Measurements from ENCODE around the gene BEND3. TPM values are rescaled to one million over a fixed set of nuclear protein-coding genes. Genes with fewer than 3 reads are reported as not detected.

Gene BEND3
- total RNA-seq, 2 donors from 2014 or later, result 4.0 TPM

GRCh38 chr6:107075951-107076381, 39.3 kb downstream of the BEND3 start:
- TF ChIP-seq, protein P1, sequence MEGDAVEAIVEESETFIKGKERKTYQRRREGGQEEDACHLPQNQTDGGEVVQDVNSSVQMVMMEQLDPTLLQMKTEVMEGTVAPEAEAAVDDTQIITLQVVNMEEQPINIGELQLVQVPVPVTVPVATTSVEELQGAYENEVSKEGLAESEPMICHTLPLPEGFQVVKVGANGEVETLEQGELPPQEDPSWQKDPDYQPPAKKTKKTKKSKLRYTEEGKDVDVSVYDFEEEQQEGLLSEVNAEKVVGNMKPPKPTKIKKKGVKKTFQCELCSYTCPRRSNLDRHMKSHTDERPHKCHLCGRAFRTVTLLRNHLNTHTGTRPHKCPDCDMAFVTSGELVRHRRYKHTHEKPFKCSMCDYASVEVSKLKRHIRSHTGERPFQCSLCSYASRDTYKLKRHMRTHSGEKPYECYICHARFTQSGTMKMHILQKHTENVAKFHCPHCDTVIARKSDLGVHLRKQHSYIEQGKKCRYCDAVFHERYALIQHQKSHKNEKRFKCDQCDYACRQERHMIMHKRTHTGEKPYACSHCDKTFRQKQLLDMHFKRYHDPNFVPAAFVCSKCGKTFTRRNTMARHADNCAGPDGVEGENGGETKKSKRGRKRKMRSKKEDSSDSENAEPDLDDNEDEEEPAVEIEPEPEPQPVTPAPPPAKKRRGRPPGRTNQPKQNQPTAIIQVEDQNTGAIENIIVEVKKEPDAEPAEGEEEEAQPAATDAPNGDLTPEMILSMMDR (IDR thresholded peaks at IDR 0.05), result peak in 3 of 4 experiments; percentile 28 to 57 (median 30)
- TF ChIP-seq POLR2AphosphoS5 (IDR thresholded peaks at IDR 0.05), result peak; percentile 69
- TF ChIP-seq POLR2A (IDR thresholded peaks at IDR 0.05), result no peak
- no peaks in the 10 kb centered on the region for H3K9me3 ChIP-seq
- H3K4me3 ChIP-seq, result no peak overlapping the region
- H3K36me3 ChIP-seq, result no peaks in the 10 kb centered on the region
- DNase-seq (ENCODE audit: low spot score), result peak; percentile 56
- intact Hi-C loops (cut with DNase I), result no loop called here
- no peak overlapping the region for H3K27ac ChIP-seq
- no peaks in the 10 kb centered on the region for H3K27me3 ChIP-seq (replicated peaks; ENCODE audit: insufficient read depth)
- 20% methylated on average over 5 of the region's 6 CpGs for WGBS
- H3K4me1 ChIP-seq (replicated peaks), result no peaks in the 10 kb centered on the region

GRCh38 chr6:107070686-107071085, 44.6 kb downstream of the BEND3 start:
- Histone ChIP-seq H3K27me3 (replicated peaks; ENCODE audit: insufficient read depth) (no peaks in the 10 kb centered on the region), H3K27ac (no peak overlapping the region), H3K4me1 (replicated peaks) (no peaks in the 10 kb centered on the region), H3K4me3 (no peak overlapping the region), H3K36me3 (no peaks in the 10 kb centered on the region), H3K9me3 (no peaks in the 10 kb centered on the region)
- intact Hi-C loops (cut with DNase I), result no loop called here
- DNase-seq (ENCODE audit: low spot score), result no peak
- WGBS, result 91% methylated on average over 12 of the region's 12 CpGs
- TF ChIP-seq POLR2AphosphoS5 (IDR thresholded peaks at IDR 0.05), result no peak
- no peak for TF ChIP-seq POLR2A (IDR thresholded peaks at IDR 0.05)
- TF ChIP-seq, protein P1 (IDR thresholded peaks at IDR 0.05), result no peak

DNA sequence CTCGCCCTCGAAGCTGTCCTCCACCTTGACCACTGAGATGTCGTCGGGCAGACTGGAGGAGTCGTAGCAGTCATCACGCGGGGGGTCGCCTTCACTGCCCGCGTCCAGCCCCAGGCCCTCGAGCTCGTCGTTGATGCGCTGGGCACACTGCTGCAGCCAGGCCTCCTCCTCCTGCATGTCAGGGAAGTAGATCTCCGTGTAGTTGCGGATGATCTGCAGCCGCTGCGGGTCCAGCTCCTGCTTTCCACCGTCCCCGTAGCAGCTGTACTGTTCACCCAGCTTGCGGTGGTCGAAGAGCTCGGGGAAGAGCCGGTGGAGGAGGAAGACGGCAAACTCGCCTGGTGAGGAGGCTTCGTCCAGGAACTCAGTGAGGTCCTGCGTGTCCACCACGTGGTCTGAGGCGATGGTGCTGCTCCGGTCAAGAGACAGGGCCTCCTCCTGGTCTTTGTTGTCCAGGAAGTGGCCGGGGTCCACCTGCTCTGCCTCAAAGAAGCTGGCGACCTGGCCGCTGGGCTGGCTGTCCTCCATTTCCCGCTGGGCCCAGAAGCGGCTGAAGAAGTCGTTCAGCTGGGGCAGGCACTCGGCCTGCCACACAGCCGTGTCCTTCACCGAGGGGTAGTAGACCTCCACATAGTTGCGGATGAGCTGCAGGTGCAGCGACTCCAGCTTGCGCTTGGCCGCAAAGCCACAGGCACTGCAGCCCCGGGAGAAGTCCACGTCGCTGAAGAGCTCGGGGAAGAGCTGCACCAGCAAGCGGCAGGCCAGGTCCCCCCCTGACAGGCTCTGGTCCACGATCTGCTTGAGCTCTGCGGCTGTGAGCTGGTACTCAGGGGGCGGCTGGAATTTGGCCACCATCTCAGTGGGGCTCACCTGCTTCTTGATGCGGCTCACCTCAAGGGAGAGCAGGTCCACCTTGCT, 45.4 kb downstream of the BEND3 start:
- Histone ChIP-seq H3K9me3 (no peaks in the 10 kb centered on the region), H3K27me3 (replicated peaks; ENCODE audit: insufficient read depth) (no peaks in the 10 kb centered on the region), H3K4me1 (replicated peaks) (no peaks in the 10 kb centered on the region), H3K27ac (no peak overlapping the region), H3K4me3 (no peak overlapping the region), H3K36me3 (no peaks in the 10 kb centered on the region)
- DNase-seq (ENCODE audit: low spot score), result no peak
- intact Hi-C loops (cut with DNase I), result no loop called here
- TF ChIP-seq POLR2AphosphoS5 (IDR thresholded peaks at IDR 0.05) (no peak), POLR2A (IDR thresholded peaks at IDR 0.05) (no peak)
- TF ChIP-seq, protein P1 (IDR thresholded peaks at IDR 0.05), result no peak
- 95% methylated on average over 49 of the region's 53 CpGs for WGBS

DNA sequence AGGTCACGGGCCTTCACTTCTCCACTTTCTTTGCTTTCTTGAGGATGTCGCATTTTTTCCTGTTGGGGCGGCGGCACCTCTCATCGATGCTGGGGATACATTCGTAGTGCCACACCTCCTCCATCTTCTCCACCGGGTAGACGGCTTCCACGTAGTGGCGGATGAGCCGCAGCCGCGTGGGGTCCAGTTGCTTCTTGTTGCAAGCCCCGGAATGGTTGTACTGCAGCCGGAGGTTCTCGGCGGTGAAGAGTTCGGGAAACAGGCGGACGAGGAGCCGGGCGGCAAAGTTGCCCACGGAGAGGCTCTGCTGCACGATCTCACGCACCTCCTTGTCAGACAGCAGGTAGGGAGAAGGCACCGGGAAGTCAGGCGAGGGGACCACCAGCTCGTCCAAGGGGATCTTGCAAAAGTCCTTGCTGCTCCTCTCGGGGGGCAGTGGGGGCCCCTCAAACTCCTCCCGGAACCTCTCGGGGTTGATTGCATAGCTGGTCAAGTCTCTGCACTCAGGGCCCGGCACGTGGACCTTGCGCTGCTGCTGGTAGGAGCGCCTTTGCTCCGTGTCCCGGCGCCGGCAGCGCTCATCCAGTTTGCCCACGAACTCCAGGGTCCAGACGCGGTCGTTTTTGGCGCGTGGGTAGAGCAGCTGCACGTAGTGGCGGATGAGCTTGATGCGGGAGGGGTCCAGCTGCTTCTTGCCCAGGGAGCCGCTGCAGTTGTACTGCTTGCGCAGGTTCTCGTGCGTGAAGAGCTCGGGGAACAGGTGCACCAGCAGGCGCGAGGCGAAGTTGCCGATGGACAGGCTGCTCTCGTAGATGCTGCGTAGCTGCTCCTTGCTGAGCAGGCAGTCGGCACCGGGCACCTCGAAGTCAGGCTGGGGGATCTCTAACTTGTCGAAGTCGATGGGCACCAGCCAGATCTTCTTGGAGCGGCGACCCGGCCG, 46.4 kb downstream of the BEND3 start:
- no peak for DNase-seq (ENCODE audit: low spot score)
- whole genome bisulfite sequencing, result 96% methylated on average over 69 of the region's 69 CpGs
- H3K4me1 ChIP-seq (replicated peaks), result no peaks in the 10 kb centered on the region
- H3K9me3 ChIP-seq, result no peaks in the 10 kb centered on the region
- no peaks in the 10 kb centered on the region for H3K36me3 ChIP-seq
- H3K27me3 ChIP-seq (replicated peaks; ENCODE audit: insufficient read depth), result no peaks in the 10 kb centered on the region
- TF ChIP-seq, protein P1 (IDR thresholded peaks at IDR 0.05), result no peak
- TF ChIP-seq POLR2A (IDR thresholded peaks at IDR 0.05) (no peak), POLR2AphosphoS5 (IDR thresholded peaks at IDR 0.05) (no peak)
- H3K4me3 ChIP-seq, result no peak overlapping the region
- no peak overlapping the region for H3K27ac ChIP-seq
- intact Hi-C loops (cut with DNase I), result no loop called here
